Nephron (organoid): Measurements from ENCODE around the gene SPRY4.
A peak's percentile ranks its signal among the peaks of the same experiment; 100 is the strongest.

Source experiments
- H3K27ac Mint-ChIP-seq, 3 experiments: 2 replicates each; pipeline ENCODE4 v1.8.0; 2020; ENCODE audit warnings: mixed read lengths in 3 of 3, mild to moderate bottlenecking in 2 of 3, moderate library complexity in 1 of 3
- H3K27me3 Mint-ChIP-seq: 2 replicates; pipeline ENCODE4 v1.8.0; 2021; ENCODE audit warnings: low read depth, mild to moderate bottlenecking, moderate library complexity, mixed read lengths
- H3K36me3 Mint-ChIP-seq: 2 replicates; pipeline ENCODE4 v1.8.0; 2020; ENCODE audit warnings: low read depth, mixed read lengths
- H3K4me1 Mint-ChIP-seq: 2 replicates; pipeline ENCODE4 v1.8.0; 2020; ENCODE audit warnings: mixed read lengths
- H3K4me3 Mint-ChIP-seq, 3 experiments: 2 replicates each; pipeline ENCODE4 v1.8.0; 2020; ENCODE audit warnings: mild to moderate bottlenecking in 3 of 3, mixed read lengths in 3 of 3, moderate library complexity in 2 of 3
- H3K9me3 Mint-ChIP-seq: 2 replicates; pipeline ENCODE4 v1.8.0; 2020; ENCODE audit warnings: mixed read lengths
- CTCF ChIP-seq, 3 experiments: fragments of 200-600 bp; sonication (generic); IDR thresholded peaks; one replicate each; pipeline ENCODE4 v1.5.0; 2021; ENCODE audit warnings: antibody characterized with exemption in 3 of 3; ENCODE audit not compliant: unreplicated experiment in 3 of 3

Gene SPRY4

DNA sequence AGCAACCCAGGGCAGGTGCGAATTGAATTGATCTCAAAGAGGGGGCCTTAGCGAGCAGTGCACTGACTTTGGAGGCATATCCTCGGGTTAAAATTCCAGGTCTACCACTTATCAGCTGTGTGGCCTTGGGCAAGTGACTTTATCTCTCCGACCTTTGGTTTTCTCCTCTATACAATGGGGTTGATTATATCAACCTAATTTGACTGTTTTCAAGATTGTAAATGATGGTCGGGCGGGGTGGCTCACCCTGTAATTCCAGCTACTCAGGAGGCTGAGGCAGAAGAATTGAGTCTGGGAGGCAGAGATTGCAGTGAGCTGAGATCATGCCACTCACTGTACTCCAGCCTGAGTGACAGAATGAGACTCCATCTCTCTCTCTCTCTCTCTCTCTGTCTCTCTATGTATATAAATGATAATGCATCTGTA is 18.7 kb downstream of the SPRY4 start:
- TF ChIP-seq CTCF (IDR thresholded peaks at IDR 0.05; ENCODE audit: unreplicated experiment in 3 of 3) = no peak
- H3K27me3 Mint-ChIP-seq = peaks cover 4% of the 10 kb centered on the region
- H3K27ac Mint-ChIP-seq = no peak overlapping the region
- no peaks in the 10 kb centered on the region for H3K9me3 Mint-ChIP-seq
- H3K36me3 Mint-ChIP-seq = peaks cover 13% of the 10 kb centered on the region
- no peak overlapping the region for H3K4me3 Mint-ChIP-seq
- H3K4me1 Mint-ChIP-seq = peaks cover 34% of the 10 kb centered on the region

- no peak overlapping the region for H3K4me3 Mint-ChIP-seq
Observed at GRCh38 chr5:142305211-142305610, 19.6 kb downstream of the SPRY4 start.

DNA sequence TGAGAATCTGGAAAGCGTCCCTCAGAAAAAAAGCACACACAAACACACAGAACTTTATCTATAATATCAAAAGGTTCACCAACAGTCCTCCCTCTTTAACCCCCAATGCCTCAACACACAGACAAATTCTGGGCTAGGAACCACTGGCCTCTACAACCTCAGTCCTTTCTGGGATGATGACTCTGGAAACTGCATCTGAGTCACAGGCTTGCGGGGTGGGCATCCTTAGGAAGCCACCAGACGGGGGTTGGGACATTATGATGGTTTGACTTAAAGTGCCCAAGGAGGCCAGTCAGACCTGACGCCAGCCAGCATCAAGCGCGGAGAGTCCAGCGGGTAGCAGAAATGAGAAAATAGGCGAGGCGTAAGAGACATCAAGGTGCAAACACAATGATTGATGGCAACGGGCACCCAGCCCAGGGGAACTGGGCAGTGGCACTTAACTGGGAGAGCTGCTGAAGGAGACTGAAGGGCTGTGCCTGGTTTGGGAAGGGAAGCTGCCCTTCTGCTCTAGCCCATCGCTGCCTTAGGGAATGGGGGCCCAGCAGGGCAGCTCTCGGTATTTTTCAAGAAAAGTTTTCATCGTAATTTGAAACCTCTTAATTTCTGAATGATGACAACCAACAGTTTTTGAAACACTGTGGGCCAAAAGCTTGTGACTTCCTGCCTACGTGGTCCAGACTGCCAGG is 20.7 kb downstream of the SPRY4 start:
- Mint-ChIP-seq H3K4me3 (no peak overlapping the region), H3K36me3 (no peaks in the 10 kb centered on the region), H3K27ac (no peak overlapping the region), H3K27me3 (peaks cover 4% of the 10 kb centered on the region), H3K4me1 (peaks cover 18% of the 10 kb centered on the region), H3K9me3 (no peaks in the 10 kb centered on the region)
- TF ChIP-seq CTCF (IDR thresholded peaks at IDR 0.05; ENCODE audit: unreplicated experiment in 3 of 3) = no peak

More at GRCh38 chr5:142305211-142305610, 19.6 kb downstream of the SPRY4 start:
- no peak for TF ChIP-seq CTCF (IDR thresholded peaks at IDR 0.05; ENCODE audit: unreplicated experiment in 3 of 3)
- Mint-ChIP-seq H3K4me1 (peaks cover 26% of the 10 kb centered on the region), H3K27me3 (peaks cover 4% of the 10 kb centered on the region), H3K9me3 (no peaks in the 10 kb centered on the region), H3K36me3 (peaks cover 6% of the 10 kb centered on the region), H3K27ac (no peak overlapping the region)

DNA sequence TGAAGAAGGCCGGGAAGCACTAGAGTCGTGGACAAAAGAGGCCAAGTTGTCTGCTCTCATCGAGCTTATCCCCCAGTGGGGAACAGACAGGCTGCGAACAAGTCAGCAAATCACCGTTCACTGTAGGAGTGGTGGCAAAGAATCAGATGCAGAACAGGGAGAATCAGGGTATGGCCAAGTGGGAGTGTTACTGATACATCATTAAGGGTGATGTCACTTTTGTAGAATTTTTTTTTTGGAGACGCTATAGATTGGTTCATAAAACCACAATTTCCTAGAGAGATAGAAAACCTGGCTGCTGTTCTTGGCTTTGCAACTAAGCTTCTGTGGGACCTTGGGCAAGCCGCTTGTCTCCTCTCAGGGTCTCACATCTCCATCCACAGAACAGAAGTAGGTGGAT is 21.3 kb downstream of the SPRY4 start:
- Mint-ChIP-seq H3K27ac (peak overlapping the region in 1 of 3 experiments; percentile 60), H3K4me3 (no peak overlapping the region), H3K4me1 (peaks cover 18% of the 10 kb centered on the region), H3K9me3 (no peaks in the 10 kb centered on the region), H3K27me3 (peaks cover 4% of the 10 kb centered on the region), H3K36me3 (no peaks in the 10 kb centered on the region)
- TF ChIP-seq CTCF (IDR thresholded peaks at IDR 0.05; ENCODE audit: unreplicated experiment in 3 of 3) = no peak

GRCh38 chr5:142301540-142301939 is 23.3 kb downstream of the SPRY4 start:
- Mint-ChIP-seq H3K27me3 (peaks cover 4% of the 10 kb centered on the region), H3K4me3 (no peak overlapping the region)

More at GRCh38 chr5:142301540-142301939, 23.3 kb downstream of the SPRY4 start:
- Mint-ChIP-seq H3K9me3 (no peaks in the 10 kb centered on the region), H3K4me1 (peaks cover 30% of the 10 kb centered on the region), H3K36me3 (no peaks in the 10 kb centered on the region), H3K27ac (no peak overlapping the region)
- no peak for TF ChIP-seq CTCF (IDR thresholded peaks at IDR 0.05; ENCODE audit: unreplicated experiment in 3 of 3)
